Esophagus muscularis mucosa (tissue), 4 donors: ENCODE measurements around the gene CWF19L2. TPM values are rescaled to one million over a fixed set of nuclear protein-coding genes. Genes with fewer than 3 reads are reported as not detected.
"Not testable (repeated sequence)": the region's sequence is repeated elsewhere in the genome, so short reads cannot be mapped to it uniquely, and the experiment has no call there.

Source experiments
- DNase-seq: peaks from one replicate; pipeline ENCODE4 v3.0.0-alpha.2; 2017; ENCODE audit errors: extremely low spot score
- H3K27ac ChIP-seq, 4 donors: fragments of 200-600 bp; sonication (generic); replicated peaks in 1 of 4; 1 replicate in 3 of 4; 2 replicates in 1 of 4; pipeline ENCODE4 v1.5.1; 2016 to 2019; ENCODE audit warnings: mild to moderate bottlenecking in 1 of 4
- H3K27me3 ChIP-seq, 4 donors: fragments of 200-600 bp; sonication (generic); one replicate each; pipeline versions ENCODE4 v1.5.1 to v1.6.0; 2016 to 2019
- H3K36me3 ChIP-seq, 4 donors: fragments of 200-600 bp; sonication (generic); one replicate each; pipeline ENCODE4 v1.5.1; 2016 to 2019
- H3K4me1 ChIP-seq, 4 donors: fragments of 200-600 bp; sonication (generic); one replicate each; pipeline ENCODE4 v1.5.1; 2016 to 2019
- H3K4me3 ChIP-seq, 4 donors: fragments of 200-600 bp; sonication (generic); 1 replicate in 2 of 4; 2 replicates in 2 of 4; pipeline ENCODE4 v1.5.1; 2016 to 2019; ENCODE audit warnings: mild to moderate bottlenecking in 4 of 4, moderate library complexity in 1 of 4
- H3K9me3 ChIP-seq, 4 donors: fragments of 200-600 bp; sonication (generic); 1 replicate in 3 of 4; 2 replicates in 1 of 4; pipeline ENCODE4 v1.5.1; 2016 to 2019
- CTCF ChIP-seq, 3 experiments: fragments of 200-600 bp in 2 of 3; fragments of 450-650 bp in 1 of 3; sonication (generic) in 2 of 3; IDR thresholded peaks; one replicate each; pipeline ENCODE4 v1.5.1; 2017 to 2019; ENCODE audit warnings: antibody characterized with exemption in 3 of 3, mild to moderate bottlenecking in 2 of 3, moderate library complexity in 1 of 3
- EP300 ChIP-seq: sonication (generic); formaldehyde crosslinking; IDR thresholded peaks from one replicate; pipeline ENCODE4 v1.6.1; 2017; ENCODE audit warnings: antibody characterized with exemption
- POLR2A ChIP-seq: fragments of 450-650 bp; IDR thresholded peaks from one replicate; pipeline ENCODE4 v1.6.1; 2017; ENCODE audit warnings: antibody characterized with exemption, moderate library complexity, mild to moderate bottlenecking, low read depth
- POLR2AphosphoS5 ChIP-seq, 2 donors: sonication (generic); formaldehyde crosslinking; IDR thresholded peaks; one replicate each; pipeline ENCODE4 v1.6.1; 2017; ENCODE audit warnings: antibody characterized with exemption in 2 of 2
- WGBS: methylation state at CpG from one replicate; pipeline ENCODE4 v1.1.5; 2018; 5-methylcytosine and 5-hydroxymethylcytosine counted together
- intact Hi-C: fragments of 100-400 bp; cut with DNase I; formaldehyde crosslinking; loops from one replicate; pipeline ENCODE4 v1.15.1; 2023
- total RNA-seq, 4 donors: library from RNA; depleted of rRNA; stranded (reverse); fragments of >200 nt; gene quantifications; one replicate each; pipeline versions ENCODE4 v1.1.0 to v1.2.1, GENCODE V29; 2016

CWF19L2 gene
- 10 to 100 TPM; 14.4 to 34.5 (median 17.1) TPM for total RNA-seq

GRCh38 chr11:107457558-107458271 is at the start of gene CWF19L2:
TSS of gene CWF19L2 (minus strand) at chr11:107457825. CDS start at chr11:107457816, 9 bp downstream.
- H3K27ac ChIP-seq: peak within 1 kb of the TSS; percentile 72 to 84 (median 76)
- peak within 1 kb of the TSS; percentile 68 to 80 (median 76) for H3K4me3 ChIP-seq
- TF ChIP-seq EP300 (no peak), POLR2AphosphoS5 (IDR thresholded peaks at IDR 0.05) (peak; percentile 87), CTCF (IDR thresholded peaks at IDR 0.05) (peak in 2 of 3 experiments; percentile 4 to 11), POLR2A (no peak)
- H3K4me1 ChIP-seq: peaks cover 10 to 25% (median 20%) of the 10 kb centered on the region in 4 donors
- WGBS: 1% methylated on average over 29 of the region's 30 CpGs
- H3K9me3 ChIP-seq: no peaks in the 10 kb centered on the region
- peaks cover 15 to 22% (median 19%) of the 10 kb centered on the region in 4 donors for H3K36me3 ChIP-seq
- intact Hi-C loops: no loop called here
- H3K27me3 ChIP-seq: no peaks in the 10 kb centered on the region
- peak; percentile 93 for DNase-seq

GRCh38 chr11:107505647-107506225 is 48.1 kb upstream of the CWF19L2 start:
- Histone ChIP-seq H3K4me1 (peaks cover 0 to 17% (median 8%) of the 10 kb centered on the region in 4 donors), H3K4me3 (no peak overlapping the region), H3K9me3 (no peaks in the 10 kb centered on the region), H3K27me3 (no peaks in the 10 kb centered on the region), H3K27ac (peak overlapping the region in 3 of 4 donors; percentile 24 to 36 (median 34)), H3K36me3 (peaks cover 0 to 52% (median 27%) of the 10 kb centered on the region in 4 donors)
- no peak for DNase-seq
- intact Hi-C loops: no loop called here
- TF ChIP-seq CTCF (IDR thresholded peaks at IDR 0.05) (no peak), POLR2A (no peak), EP300 (no peak), POLR2AphosphoS5 (IDR thresholded peaks at IDR 0.05) (no peak)

- no peak for DNase-seq
- no peak overlapping the region for H3K4me3 ChIP-seq
- H3K9me3 ChIP-seq: no peaks in the 10 kb centered on the region
- intact Hi-C loops: no loop called here
- WGBS: 72% methylated on average over 5 of the region's 5 CpGs
- peaks cover 0 to 44% (median 23%) of the 10 kb centered on the region in 4 donors for H3K36me3 ChIP-seq
- H3K27me3 ChIP-seq: no peaks in the 10 kb centered on the region
- peaks cover 0 to 17% (median 8%) of the 10 kb centered on the region in 4 donors for H3K4me1 ChIP-seq
- H3K27ac ChIP-seq: peak overlapping the region in 2 of 4 donors; percentile 24 to 34
- TF ChIP-seq CTCF (IDR thresholded peaks at IDR 0.05): no peak
- TF ChIP-seq POLR2A: no peak
- no peak for TF ChIP-seq EP300
- TF ChIP-seq POLR2AphosphoS5 (IDR thresholded peaks at IDR 0.05): no peak
These were observed 47.4 kb upstream of the CWF19L2 start for GRCh38 chr11:107504981-107505380.

- Histone ChIP-seq H3K27me3 (no peaks in the 10 kb centered on the region), H3K9me3 (no peaks in the 10 kb centered on the region), H3K4me1 (peaks cover 0 to 17% (median 8%) of the 10 kb centered on the region in 4 donors), H3K36me3 (peaks cover 0 to 38% (median 22%) of the 10 kb centered on the region in 4 donors), H3K27ac (no peak overlapping the region), H3K4me3 (no peak overlapping the region)
- no peak for DNase-seq
- no peak for TF ChIP-seq EP300
- no peak for TF ChIP-seq POLR2AphosphoS5 (IDR thresholded peaks at IDR 0.05)
- TF ChIP-seq CTCF (IDR thresholded peaks at IDR 0.05): no peak
- no peak for TF ChIP-seq POLR2A
- intact Hi-C loops: no loop called here
- 92% methylated on average over 1 of the region's 1 CpG for WGBS
These were observed 44.1 kb upstream of the CWF19L2 start for GRCh38 chr11:107501713-107502112.

- H3K27ac ChIP-seq, H3K4me3 ChIP-seq, intact Hi-C loops, DNase-seq, H3K27me3 ChIP-seq, H3K9me3 ChIP-seq: not testable (repeated sequence)
- 96% methylated on average over 7 of the region's 7 CpGs for WGBS
- peaks cover 0 to 10% (median 8%) of the 10 kb centered on the region in 4 donors for H3K36me3 ChIP-seq
- peaks cover 0 to 10% (median 7%) of the 10 kb centered on the region in 4 donors for H3K4me1 ChIP-seq
These were observed 39.7 kb upstream of the CWF19L2 start for GRCh38 chr11:107497371-107497770.
